Thoracic aorta (tissue), 2 donors: Measurements from ENCODE around the gene SYN1. TPM values are rescaled to one million over a fixed set of nuclear protein-coding genes. Genes with fewer than 3 reads are reported as not detected.

ENCODE experiments used
- ATAC-seq: fragments of 150-250 bp; one replicate; pipeline ENCODE4 v1.8.0; 2017; ENCODE audit warnings: low read depth; ENCODE audit not compliant: insufficient number of reproducible peaks, low FRiP score
- DNase-seq: peaks from one replicate; pipeline ENCODE4 v3.0.0-alpha.2; 2020; ENCODE audit warnings: low spot score
- H3K27ac ChIP-seq, 2 donors: fragments of 200-600 bp; sonication (generic); 1 replicate in 1 of 2; 2 replicates in 1 of 2; pipeline ENCODE4 v1.5.1; 2016; ENCODE audit warnings: mild to moderate bottlenecking in 2 of 2, moderate library complexity in 2 of 2
- H3K27me3 ChIP-seq: fragments of 200-600 bp; sonication (generic); replicated peaks from 2 replicates; pipeline ENCODE4 v1.6.0; 2016; ENCODE audit warnings: mild to moderate bottlenecking; ENCODE audit not compliant: insufficient read depth
- H3K36me3 ChIP-seq: fragments of 200-600 bp; sonication (generic); one replicate; pipeline ENCODE4 v1.5.1; 2016
- H3K4me1 ChIP-seq, 2 donors: fragments of 200-600 bp; sonication (generic); 1 replicate in 1 of 2; 2 replicates in 1 of 2; pipeline versions ENCODE4 v1.5.1 to v1.6.0; 2016; ENCODE audit warnings: low read depth in 2 of 2, mild to moderate bottlenecking in 1 of 2; ENCODE audit not compliant: control insufficient read depth in 1 of 2
- H3K4me3 ChIP-seq: fragments of 200-600 bp; sonication (generic); 2 replicates; pipeline ENCODE4 v1.5.1; 2016; ENCODE audit warnings: mild to moderate bottlenecking
- H3K9me3 ChIP-seq: fragments of 200-600 bp; sonication (generic); 2 replicates; pipeline ENCODE4 v1.5.1; 2016
- total RNA-seq, 2 donors: library from RNA; depleted of rRNA; stranded (reverse); fragments of >200 nt; gene quantifications; one replicate each; pipeline versions ENCODE4 v1.1.0 to v1.2.3, GENCODE V29; 2016
- TF ChIP-seq, protein P1 (sequence below): fragments of 200-600 bp; sonication (generic); IDR thresholded peaks from one replicate; pipeline ENCODE4 v1.5.1; 2019; ENCODE audit warnings: antibody characterized with exemption

Gene SYN1
- total RNA-seq, 2 donors from 2014 or later: 0.27 to 0.85 TPM

DNA sequence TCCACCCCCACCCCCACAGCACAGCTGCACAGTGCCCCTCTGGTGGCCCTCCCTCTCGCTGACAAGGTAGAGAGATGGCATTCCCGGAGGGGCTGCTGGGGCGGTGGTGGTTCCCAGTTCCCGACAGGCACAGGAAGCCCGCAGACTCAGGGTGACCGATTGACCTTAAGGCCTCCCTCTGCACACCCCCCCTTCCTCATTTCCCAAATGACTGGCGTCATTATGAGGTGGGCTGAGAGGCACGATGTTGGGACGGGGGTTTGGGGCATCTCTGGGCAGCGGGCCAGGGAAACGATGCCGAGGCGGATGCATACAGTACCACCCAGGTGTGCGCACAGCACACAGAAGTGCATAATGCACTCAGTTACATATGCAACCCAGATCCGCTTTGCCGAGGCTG is 41.0 kb downstream of the SYN1 start:
- Histone ChIP-seq H3K9me3 (no peaks in the 10 kb centered on the region), H3K4me1 (peaks cover under 1 to 27% of the 10 kb centered on the region in 2 donors), H3K27ac (no peak overlapping the region), H3K36me3 (no peaks in the 10 kb centered on the region), H3K27me3 (no peaks in the 10 kb centered on the region), H3K4me3 (no peak overlapping the region)
- DNase-seq: no peak
- no peak for ATAC-seq
- TF ChIP-seq, protein P1, sequence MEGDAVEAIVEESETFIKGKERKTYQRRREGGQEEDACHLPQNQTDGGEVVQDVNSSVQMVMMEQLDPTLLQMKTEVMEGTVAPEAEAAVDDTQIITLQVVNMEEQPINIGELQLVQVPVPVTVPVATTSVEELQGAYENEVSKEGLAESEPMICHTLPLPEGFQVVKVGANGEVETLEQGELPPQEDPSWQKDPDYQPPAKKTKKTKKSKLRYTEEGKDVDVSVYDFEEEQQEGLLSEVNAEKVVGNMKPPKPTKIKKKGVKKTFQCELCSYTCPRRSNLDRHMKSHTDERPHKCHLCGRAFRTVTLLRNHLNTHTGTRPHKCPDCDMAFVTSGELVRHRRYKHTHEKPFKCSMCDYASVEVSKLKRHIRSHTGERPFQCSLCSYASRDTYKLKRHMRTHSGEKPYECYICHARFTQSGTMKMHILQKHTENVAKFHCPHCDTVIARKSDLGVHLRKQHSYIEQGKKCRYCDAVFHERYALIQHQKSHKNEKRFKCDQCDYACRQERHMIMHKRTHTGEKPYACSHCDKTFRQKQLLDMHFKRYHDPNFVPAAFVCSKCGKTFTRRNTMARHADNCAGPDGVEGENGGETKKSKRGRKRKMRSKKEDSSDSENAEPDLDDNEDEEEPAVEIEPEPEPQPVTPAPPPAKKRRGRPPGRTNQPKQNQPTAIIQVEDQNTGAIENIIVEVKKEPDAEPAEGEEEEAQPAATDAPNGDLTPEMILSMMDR: no peak

DNA sequence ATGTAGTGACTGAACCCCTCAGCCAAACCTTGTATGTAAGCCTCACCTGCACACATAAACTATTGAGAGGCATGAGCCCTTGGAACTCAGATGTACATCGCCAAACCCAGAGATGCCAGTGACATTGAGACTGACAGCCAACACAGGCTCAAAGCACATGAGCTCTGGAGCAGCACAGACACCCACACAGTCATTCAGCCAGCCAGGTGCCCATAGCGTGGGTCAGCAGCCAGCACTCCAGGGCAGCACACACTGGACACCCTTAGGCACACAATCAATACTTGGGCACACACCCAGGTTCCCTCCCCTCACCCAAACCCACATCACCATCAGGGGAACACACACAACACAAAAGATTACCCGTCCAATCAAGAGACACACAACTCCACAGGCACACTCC is 41.8 kb downstream of the SYN1 start:
- Histone ChIP-seq H3K4me3 (no peak overlapping the region), H3K27me3 (no peaks in the 10 kb centered on the region), H3K36me3 (no peaks in the 10 kb centered on the region), H3K27ac (no peak overlapping the region), H3K9me3 (no peaks in the 10 kb centered on the region), H3K4me1 (peaks cover 0 to 23% of the 10 kb centered on the region in 2 donors)
- ATAC-seq (no peak), DNase-seq (no peak)
- TF ChIP-seq, protein P1: no peak

DNA sequence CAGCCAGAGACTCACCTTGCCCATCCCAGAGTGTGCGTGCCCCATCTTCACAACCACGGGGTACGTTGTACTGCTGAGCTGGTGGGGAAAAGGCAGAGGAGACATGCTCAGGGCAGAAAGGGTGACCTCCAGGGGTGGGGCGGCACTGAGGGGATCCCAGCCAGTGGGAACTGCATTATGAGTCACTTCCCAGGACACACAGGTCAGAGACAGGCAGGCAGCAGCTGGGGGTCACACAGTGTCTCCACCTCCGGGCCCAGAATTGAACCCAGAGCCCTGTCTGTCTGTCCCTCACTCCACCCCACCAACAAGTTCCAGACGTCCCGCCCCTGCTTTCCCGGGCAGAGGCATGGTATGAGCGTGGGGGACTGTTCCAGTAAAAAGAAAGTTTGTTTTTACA is 42.2 kb downstream of the SYN1 start:
- DNase-seq (no peak), ATAC-seq (no peak)
- H3K27me3 ChIP-seq: no peaks in the 10 kb centered on the region
- TF ChIP-seq, protein P1: no peak
- H3K4me1 ChIP-seq: peaks cover 0 to 23% of the 10 kb centered on the region in 2 donors
- no peak overlapping the region for H3K4me3 ChIP-seq
- no peak overlapping the region for H3K27ac ChIP-seq
- no peaks in the 10 kb centered on the region for H3K36me3 ChIP-seq
- H3K9me3 ChIP-seq: no peaks in the 10 kb centered on the region

DNA sequence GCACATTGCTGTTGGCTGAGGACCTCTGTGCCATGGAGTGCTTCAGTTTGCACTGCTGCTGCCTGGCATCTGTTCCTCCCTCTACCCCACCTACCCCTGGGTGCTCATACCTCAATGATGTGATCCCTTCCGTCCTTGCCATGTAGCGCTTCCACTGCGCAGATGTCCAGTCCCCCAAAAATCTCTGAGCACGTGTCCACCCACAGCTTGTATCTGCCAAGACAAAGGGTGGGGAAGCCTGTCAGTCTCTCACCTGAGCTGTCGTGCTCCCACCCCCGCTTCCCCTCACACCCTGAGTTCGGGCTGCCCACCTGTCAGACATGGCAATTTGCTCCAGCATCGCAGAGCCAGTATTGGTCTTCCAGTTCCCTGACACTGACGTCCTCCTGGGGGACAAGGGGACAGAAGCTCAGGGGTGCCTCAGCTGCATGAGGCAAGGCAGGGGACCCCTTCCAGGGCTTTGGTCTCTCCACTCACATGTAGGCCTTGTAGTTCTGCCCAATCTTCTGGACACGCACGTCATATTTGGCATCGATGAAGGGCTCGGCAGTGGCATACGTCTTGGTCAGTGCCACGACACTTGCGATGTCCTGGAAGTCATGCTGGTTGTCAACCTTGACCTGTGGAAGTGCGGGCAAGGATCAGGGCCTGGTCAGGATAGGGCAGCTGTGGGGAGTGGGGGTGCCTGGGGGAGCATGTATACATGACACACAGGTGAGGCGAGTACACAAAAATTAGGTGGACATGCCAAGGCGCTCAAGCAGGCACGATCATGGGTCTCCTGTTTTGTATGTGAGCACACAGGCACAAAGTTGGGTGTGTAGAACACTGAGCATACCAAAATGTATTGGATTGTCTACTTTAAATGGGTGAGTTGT is 43.4 kb downstream of the SYN1 start:
- peaks cover 3% of the 10 kb centered on the region for H3K36me3 ChIP-seq
- H3K4me1 ChIP-seq: peaks cover 0 to 23% of the 10 kb centered on the region in 2 donors
- H3K4me3 ChIP-seq: no peak overlapping the region
- no peaks in the 10 kb centered on the region for H3K9me3 ChIP-seq
- TF ChIP-seq, protein P1: no peak
- DNase-seq (no peak), ATAC-seq (no peak)
- H3K27ac ChIP-seq: no peak overlapping the region
- no peaks in the 10 kb centered on the region for H3K27me3 ChIP-seq

DNA sequence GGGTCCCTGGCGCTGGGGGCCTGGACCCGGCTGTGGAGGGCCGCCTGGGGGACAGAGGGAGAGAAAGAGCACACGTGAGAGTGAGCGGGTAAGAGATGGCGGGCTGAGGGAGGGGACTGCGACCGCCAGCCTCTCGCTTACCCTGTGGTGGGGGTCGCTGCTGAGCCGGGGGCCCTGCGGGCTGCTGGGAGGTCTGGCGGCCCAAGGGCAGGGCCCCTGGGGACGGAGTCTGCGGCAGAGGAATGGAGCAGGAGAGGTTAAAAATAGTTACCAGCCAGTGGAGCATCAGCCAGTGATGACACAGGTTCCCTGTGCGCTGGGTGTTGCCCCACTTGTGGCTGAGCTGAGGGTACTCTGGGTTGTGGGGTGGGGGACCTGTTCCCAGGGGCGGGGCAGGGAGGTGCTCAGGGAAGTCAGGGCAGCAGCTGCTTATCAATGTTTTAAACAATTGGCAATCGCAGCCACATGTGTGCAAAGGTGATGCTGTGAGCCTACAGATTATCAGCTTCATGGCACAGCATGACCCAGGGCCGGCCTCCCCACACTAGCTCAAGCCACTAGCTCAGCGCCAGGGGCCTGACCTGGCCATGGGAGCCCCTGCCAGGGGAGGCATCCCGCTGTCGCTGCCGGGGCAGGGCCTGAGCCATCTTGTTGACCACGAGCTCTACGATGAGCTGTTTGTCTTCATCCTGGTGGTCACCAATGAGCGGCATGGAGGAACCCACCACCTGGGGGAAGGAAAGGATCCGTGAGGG is 44.9 kb downstream of the SYN1 start:
- peaks cover 3% of the 10 kb centered on the region for H3K36me3 ChIP-seq
- H3K27ac ChIP-seq: peak overlapping the region in 1 of 2 donors; percentile 27
- peak overlapping the region; percentile 56 for H3K4me3 ChIP-seq
- DNase-seq (no peak), ATAC-seq (no peak)
- H3K9me3 ChIP-seq: no peaks in the 10 kb centered on the region
- H3K4me1 ChIP-seq: peaks cover 0 to 23% of the 10 kb centered on the region in 2 donors
- TF ChIP-seq, protein P1: no peak
- H3K27me3 ChIP-seq: no peaks in the 10 kb centered on the region
